OCI-LY1 (cell line): ENCODE data around the gene APOLD1.

Source experiments
- EZH2 ChIP-seq: fragments of 200-600 bp; sonication (generic), shearing (Covaris generic); IDR thresholded peaks from 2 replicates; pipeline ENCODE4 v1.8.0; 2017; ENCODE audit warnings: borderline replicate concordance, mixed run types, mild to moderate bottlenecking, antibody characterized with exemption, low read length, moderate library complexity, mixed read lengths
- TF ChIP-seq, protein P1 (sequence below): fragments of 200-600 bp; sonication (generic), shearing (Covaris generic); IDR thresholded peaks from 2 replicates; pipeline ENCODE4 v1.5.1; 2017; ENCODE audit warnings: mild to moderate bottlenecking, antibody characterized with exemption, low read length, moderate library complexity, mixed read lengths

GRCh38 chr12:12779529-12779928 is 5.9 kb upstream of the APOLD1 start:
- TF ChIP-seq, protein P1, sequence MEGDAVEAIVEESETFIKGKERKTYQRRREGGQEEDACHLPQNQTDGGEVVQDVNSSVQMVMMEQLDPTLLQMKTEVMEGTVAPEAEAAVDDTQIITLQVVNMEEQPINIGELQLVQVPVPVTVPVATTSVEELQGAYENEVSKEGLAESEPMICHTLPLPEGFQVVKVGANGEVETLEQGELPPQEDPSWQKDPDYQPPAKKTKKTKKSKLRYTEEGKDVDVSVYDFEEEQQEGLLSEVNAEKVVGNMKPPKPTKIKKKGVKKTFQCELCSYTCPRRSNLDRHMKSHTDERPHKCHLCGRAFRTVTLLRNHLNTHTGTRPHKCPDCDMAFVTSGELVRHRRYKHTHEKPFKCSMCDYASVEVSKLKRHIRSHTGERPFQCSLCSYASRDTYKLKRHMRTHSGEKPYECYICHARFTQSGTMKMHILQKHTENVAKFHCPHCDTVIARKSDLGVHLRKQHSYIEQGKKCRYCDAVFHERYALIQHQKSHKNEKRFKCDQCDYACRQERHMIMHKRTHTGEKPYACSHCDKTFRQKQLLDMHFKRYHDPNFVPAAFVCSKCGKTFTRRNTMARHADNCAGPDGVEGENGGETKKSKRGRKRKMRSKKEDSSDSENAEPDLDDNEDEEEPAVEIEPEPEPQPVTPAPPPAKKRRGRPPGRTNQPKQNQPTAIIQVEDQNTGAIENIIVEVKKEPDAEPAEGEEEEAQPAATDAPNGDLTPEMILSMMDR: no peak
- TF ChIP-seq EZH2: no peak
